Right ventricle myocardium superior (tissue), 1 donor: ENCODE measurements around the gene GON4L. TPM values are rescaled to one million over a fixed set of nuclear protein-coding genes. Genes with fewer than 3 reads are reported as not detected.
"Not testable (repeated sequence)": the region's sequence is repeated elsewhere in the genome, so short reads cannot be mapped to it uniquely, and the experiment has no call there.

Experiments
- ATAC-seq: fragments of 200-7000 bp; cut with Tn5 transposase; one replicate; pipeline ENCODE4 v1.9.1; 2020; ENCODE audit warnings: mild to moderate bottlenecking; ENCODE audit not compliant: poor library complexity
- DNase-seq: peaks from one replicate; pipeline ENCODE4 v3.0.0-alpha.2; 2020
- intact Hi-C: fragments of 100-400 bp; cut with DNase I; formaldehyde crosslinking; loops from one replicate; pipeline ENCODE4 v1.11.2; 2022
- total RNA-seq: library from RNA; stranded (reverse); fragmentation: NEBNext Ultra II Directional; extraction: Animal tissue kit (Norgen Biotek cat#: 25700); gene quantifications from one replicate; pipeline ENCODE4 v1.2.1, GENCODE V29; 2021
- donor health status: DM: no; HTN: yes; CAD: no; lungs with severe emphysema.

GON4L gene
- total RNA-seq, 1 donor from 2014 or later = 17.9 TPM

- intact Hi-C loops, ATAC-seq, DNase-seq: not testable (repeated sequence)
These were observed 138.4 kb downstream of the GON4L start for GRCh38 chr1:155718524-155719115.

GRCh38 chr1:155717041-155717440 is 140.0 kb downstream of the GON4L start:
- intact Hi-C loops = no loop called here
- no peak for DNase-seq

GRCh38 chr1:155715777-155716176 is 141.2 kb downstream of the GON4L start:
- intact Hi-C loops = no loop called here
- no peak for ATAC-seq
- no peak for DNase-seq

More at GRCh38 chr1:155717041-155717440, 140.0 kb downstream of the GON4L start:
- ATAC-seq = no peak

- DNase-seq, ATAC-seq, intact Hi-C loops: not testable (repeated sequence)
These were observed 142.0 kb downstream of the GON4L start for GRCh38 chr1:155715056-155715455.

DNA sequence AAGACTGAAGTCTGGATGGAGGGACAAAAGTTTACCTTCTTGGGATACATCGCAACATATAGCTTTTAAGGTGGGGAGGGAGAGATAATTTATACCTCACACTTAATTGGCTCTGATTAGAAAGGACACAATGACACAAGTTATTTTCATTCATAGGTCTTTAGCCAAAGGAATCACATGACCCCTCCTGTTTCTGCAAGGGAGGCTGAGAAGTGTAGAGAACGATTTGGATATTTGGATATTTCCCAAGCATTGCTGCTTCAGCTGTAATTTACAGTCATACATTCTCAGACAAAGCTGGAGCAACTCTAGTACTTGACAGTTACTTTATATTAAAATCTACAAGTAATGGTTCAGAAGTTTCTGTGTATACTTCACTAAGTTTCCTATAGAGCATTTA is 143.9 kb downstream of the GON4L start:
- ATAC-seq = peak; percentile 79
- no peak for DNase-seq
- intact Hi-C loops = no loop called here

DNA sequence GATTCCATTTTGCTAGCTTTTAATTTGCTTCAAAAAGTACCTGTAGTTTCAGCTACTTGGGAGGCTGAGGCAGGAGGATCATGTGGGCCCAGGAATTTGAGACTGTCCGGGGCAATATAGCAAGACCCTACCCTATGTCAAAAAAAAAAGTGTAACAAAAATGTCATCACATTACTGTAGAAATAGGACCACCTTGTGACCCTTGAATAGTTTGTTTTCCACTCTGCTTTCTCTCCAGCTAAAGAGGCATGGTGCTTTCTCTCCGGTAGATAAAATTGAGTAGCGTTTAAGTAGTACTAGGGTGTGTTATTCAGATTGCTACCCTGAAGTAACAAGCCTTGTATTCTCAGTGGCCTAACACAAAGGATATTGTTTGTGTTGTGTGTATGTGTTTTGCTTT is 144.4 kb downstream of the GON4L start:
- intact Hi-C loops, DNase-seq: not testable (repeated sequence)
- peak; percentile 65 for ATAC-seq

- ATAC-seq, DNase-seq, intact Hi-C loops: not testable (repeated sequence)
These were observed 145.6 kb downstream of the GON4L start for GRCh38 chr1:155711457-155711856.

DNA sequence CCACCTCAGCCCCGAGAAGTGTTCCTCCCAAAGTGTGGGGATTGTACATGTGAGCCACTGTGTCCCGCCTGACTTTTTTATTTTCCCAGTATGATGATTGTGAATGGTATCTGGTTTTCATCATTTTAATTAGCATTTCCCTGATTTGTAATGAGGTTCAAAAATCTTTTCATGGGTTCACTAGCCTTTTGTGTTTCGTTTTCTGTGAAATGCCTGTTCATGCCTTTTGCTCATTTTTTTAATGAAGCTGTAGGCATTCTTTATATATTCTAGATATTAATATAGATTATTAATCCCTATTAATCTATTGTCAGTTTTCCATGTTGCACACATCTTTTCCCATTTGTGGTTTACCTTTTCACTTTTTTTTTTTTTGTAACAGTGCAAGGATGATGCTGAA is 147.6 kb downstream of the GON4L start:
- intact Hi-C loops = no loop called here
- DNase-seq (no peak), ATAC-seq (no peak)

DNA sequence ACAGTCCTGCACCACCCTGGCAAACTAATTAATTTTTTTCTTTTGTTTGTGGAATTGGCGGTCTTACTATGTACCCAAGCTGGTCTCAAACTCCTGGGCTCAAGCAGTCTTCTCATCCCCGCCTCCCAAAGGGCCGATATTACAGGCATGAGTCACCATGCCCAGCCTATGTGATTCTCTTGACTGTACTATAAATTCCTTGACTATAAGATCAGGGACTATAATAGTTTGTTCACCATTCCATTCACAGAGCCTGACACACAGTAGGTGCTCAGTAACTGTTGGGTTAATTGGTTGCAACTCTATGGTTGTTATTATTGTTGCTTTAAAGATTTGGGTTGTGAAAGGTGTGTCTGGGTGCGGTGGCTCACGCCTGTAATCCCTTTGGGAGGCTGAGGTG is 150.9 kb downstream of the GON4L start:
- DNase-seq = no peak
- ATAC-seq = no peak
- intact Hi-C loops = no loop called here

DNA sequence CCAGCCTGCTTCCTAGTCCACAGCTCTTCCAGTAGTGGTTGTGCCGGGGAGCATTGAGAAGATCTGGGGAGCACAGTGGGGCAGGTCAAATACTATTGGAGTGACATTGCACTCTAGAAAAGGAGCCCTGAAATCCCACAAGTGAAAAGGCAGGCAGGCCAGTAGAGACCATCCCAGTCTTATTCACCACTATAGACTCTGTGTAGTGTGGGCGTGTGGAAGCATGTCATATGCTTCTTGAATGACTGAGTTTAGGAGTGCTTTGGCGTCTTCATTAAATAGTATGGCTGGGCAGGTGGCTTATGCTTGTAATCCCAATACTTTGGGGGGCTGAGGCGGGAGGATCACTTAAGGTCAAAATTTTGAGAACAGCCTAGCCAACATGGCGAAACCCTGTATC is 152.6 kb downstream of the GON4L start:
- ATAC-seq, intact Hi-C loops: not testable (repeated sequence)

DNA sequence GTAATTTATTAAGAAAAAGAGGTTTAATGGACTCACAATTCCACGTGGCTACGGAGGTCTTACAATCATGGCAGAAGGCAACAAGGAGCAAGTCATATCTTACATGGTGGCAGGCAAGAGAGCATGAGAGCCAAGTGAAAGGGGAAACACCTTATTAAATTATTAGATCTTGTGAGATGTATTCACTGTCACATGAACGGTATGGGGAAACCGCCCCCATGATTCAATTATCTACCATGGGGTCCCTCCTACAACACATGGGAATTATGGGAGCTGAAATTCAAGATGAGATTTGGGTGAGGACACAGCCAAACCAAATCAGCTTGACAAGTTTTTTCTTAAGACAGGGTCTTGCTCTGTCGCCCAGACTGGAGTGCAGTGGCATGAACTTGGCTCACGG is 153.8 kb downstream of the GON4L start:
- intact Hi-C loops = no loop called here
- no peak for DNase-seq
- no peak for ATAC-seq

More for the DNA sequence above, 152.6 kb downstream of the GON4L start:
- not testable (repeated sequence) for DNase-seq

- peak; percentile 39 for ATAC-seq
- DNase-seq, intact Hi-C loops: not testable (repeated sequence)
These were observed 155.3 kb downstream of the GON4L start for GRCh38 chr1:155701675-155702074.

Other genes with a start within 250 kb of the GON4L start
- 9.7 TPM for gene MSTO1, start 247.0 kb downstream of the GON4L start, total RNA-seq
- 59.9 TPM for gene YY1AP1, start 168.4 kb downstream of the GON4L start, total RNA-seq
- gene DAP3, start 168.1 kb downstream of the GON4L start, total RNA-seq = 113 TPM
- gene SYT11, start 2.4 kb upstream of the GON4L start, total RNA-seq = 7.0 TPM
- 19.0 TPM for gene RIT1, start 54.1 kb upstream of the GON4L start, total RNA-seq
- 22.5 TPM for gene KHDC4, start 77.2 kb upstream of the GON4L start, total RNA-seq
- not detected for gene RXFP4, start 84.4 kb upstream of the GON4L start, total RNA-seq
- 55.7 TPM for gene ARHGEF2, start 121.3 kb upstream of the GON4L start, total RNA-seq
- gene SSR2, start 163.7 kb upstream of the GON4L start, total RNA-seq = 66.9 TPM
- 30.4 TPM for gene UBQLN4, start 196.6 kb upstream of the GON4L start, total RNA-seq
- 64.4 TPM for gene LAMTOR2, start 197.6 kb upstream of the GON4L start, total RNA-seq
- not detected for gene RAB25, start 203.9 kb upstream of the GON4L start, total RNA-seq
- 0.16 TPM for gene MEX3A, start 225.3 kb upstream of the GON4L start, total RNA-seq